ENCODE data around the gene CRACR2A. TPM values are rescaled to one million over a fixed set of nuclear protein-coding genes. Genes with fewer than 3 reads are reported as not detected.

Gene CRACR2A
- total and polyA plus RNA-seq, 2 of the 4 experiments (the other 2 are of a cell fraction): 0.54 to 0.60 TPM

DNA sequence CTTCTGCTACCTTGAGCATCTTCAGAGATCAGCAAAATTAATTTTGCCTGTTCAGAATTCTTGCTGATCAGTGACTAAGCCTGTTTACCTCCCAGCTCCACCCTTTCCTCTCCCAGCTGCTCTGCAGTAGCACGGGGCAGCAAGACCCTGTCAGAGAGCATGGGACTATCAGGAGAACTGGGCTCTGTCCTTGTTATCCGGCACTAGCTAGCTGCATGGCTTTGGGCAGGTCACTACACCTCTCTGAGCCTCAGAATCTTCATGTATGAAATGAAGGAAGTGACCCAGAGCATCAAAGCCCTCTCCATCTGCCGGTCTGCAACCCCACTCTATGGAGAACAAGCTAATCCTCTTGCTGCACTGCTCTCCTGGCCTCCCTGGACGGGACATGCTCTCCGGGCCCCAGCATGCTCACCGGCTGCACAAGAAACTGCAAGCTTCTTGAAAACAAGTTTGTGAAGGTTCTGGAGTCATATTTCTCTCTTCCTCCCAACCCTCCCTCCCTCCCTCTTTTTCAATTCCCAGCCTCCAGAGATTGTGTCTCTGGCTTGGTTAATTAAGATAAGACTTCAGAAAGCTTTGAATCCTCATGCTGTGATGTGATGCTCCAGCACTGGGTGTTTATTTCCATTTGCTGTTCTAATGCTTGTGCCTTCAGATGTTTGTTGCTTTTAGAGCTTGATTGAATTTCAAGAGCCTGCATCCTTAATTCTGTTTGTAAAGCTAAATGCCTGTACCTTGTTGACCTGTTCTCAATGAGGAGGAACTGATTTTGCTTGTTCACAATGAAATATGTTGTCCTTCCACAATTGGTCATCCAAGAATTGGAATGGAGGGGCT lies 101.1 kb downstream of the CRACR2A start:
- H2AFZ ChIP-seq (replicated peaks; ENCODE audit: low read length, poor library complexity): no peak overlapping the region
- H4K20me1 ChIP-seq (ENCODE audit: insufficient read depth, low read length): no peaks in the 10 kb centered on the region
- H3K79me1 ChIP-seq (ENCODE audit: low read depth in 1 of 2, low read length in 2 of 2): no peaks in the 10 kb centered on the region
- H4K5ac ChIP-seq (ENCODE audit: low read depth, low read length): no peak overlapping the region
- H2BK120ac ChIP-seq (ENCODE audit: low read depth, low read length): no peak overlapping the region
- H4K8ac ChIP-seq (ENCODE audit: low read depth in 2 of 2, low read length in 2 of 2): no peak overlapping the region
- H3K4me3 ChIP-seq (ENCODE audit: insufficient read depth, low read depth, low read length): no peak overlapping the region
- no peaks in the 10 kb centered on the region for H3K4me1 ChIP-seq (ENCODE audit: control insufficient read depth, insufficient read depth, low read length)
- H3K4ac ChIP-seq (ENCODE audit: low read depth, low read length): no peak overlapping the region
- H2BK20ac ChIP-seq (ENCODE audit: low read depth, low read length): no peak overlapping the region
- TF ChIP-seq NFE2L2 (IDR thresholded peaks at IDR 0.05; ENCODE audit: low read depth, low read length) (no peak), POLR2A (IDR thresholded peaks at IDR 0.05; ENCODE audit: low read depth, low read length) (no peak), SMC3 (IDR thresholded peaks at IDR 0.05; ENCODE audit: low read depth, low read length) (no peak), RAD21 (IDR thresholded peaks at IDR 0.05; ENCODE audit: low read length) (no peak), MXI1 (IDR thresholded peaks at IDR 0.05; ENCODE audit: borderline replicate concordance, low read depth, low read length) (no peak), MAFK (IDR thresholded peaks at IDR 0.05; ENCODE audit: low read depth, low read length) (no peak), BHLHE40 (IDR thresholded peaks at IDR 0.05; ENCODE audit: low read depth, low read length) (no peak), FOS (IDR thresholded peaks at IDR 0.05; ENCODE audit: low read depth, low read length) (no peak), MAZ (IDR thresholded peaks at IDR 0.05; ENCODE audit: borderline replicate concordance, low read depth, low read length) (no peak), RCOR1 (IDR thresholded peaks at IDR 0.05; ENCODE audit: insufficient replicate concordance, low read length) (no peak)
- TF ChIP-seq, protein P1, sequence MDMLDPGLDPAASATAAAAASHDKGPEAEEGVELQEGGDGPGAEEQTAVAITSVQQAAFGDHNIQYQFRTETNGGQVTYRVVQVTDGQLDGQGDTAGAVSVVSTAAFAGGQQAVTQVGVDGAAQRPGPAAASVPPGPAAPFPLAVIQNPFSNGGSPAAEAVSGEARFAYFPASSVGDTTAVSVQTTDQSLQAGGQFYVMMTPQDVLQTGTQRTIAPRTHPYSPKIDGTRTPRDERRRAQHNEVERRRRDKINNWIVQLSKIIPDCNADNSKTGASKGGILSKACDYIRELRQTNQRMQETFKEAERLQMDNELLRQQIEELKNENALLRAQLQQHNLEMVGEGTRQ (IDR thresholded peaks at IDR 0.05; ENCODE audit: low read depth, low read length): no peak
- TF ChIP-seq, protein P2, sequence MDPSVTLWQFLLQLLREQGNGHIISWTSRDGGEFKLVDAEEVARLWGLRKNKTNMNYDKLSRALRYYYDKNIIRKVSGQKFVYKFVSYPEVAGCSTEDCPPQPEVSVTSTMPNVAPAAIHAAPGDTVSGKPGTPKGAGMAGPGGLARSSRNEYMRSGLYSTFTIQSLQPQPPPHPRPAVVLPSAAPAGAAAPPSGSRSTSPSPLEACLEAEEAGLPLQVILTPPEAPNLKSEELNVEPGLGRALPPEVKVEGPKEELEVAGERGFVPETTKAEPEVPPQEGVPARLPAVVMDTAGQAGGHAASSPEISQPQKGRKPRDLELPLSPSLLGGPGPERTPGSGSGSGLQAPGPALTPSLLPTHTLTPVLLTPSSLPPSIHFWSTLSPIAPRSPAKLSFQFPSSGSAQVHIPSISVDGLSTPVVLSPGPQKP (IDR thresholded peaks at IDR 0.05; ENCODE audit: borderline replicate concordance, low read depth, low read length): no peak
- WGBS, 2 experiments (ENCODE audit: extremely low coverage in 2 of 2, insufficient read length in 1 of 2): 20% methylated on average over 1 of the region's 6 CpGs; no CpG with 5 or more reads in 1 of the 2 experiments
- intact Hi-C loops (cut with micrococcal nuclease) (no loop called here), in situ Hi-C loops (cut with MboI; ENCODE audit: low sequenced_read_pairs) (no loop called here), dilution Hi-C loops (cut with HindIII; ENCODE audit: low sequenced_read_pairs, unreplicated experiment) (no loop called here)
- no peak overlapping the region for H2AK5ac ChIP-seq (ENCODE audit: low read depth, low read length)
- ATAC-seq (ENCODE audit: low read depth): no peak
- H3K9me3 ChIP-seq (ENCODE audit: control insufficient read depth, insufficient read depth, low read length): no peaks in the 10 kb centered on the region
- H3K23ac ChIP-seq (ENCODE audit: low read depth, low read length): no peak overlapping the region
- H2BK15ac ChIP-seq (ENCODE audit: low read depth, low read length): no peak overlapping the region
- H2AK9ac ChIP-seq (replicated peaks; ENCODE audit: low read depth, low read length, poor library complexity): no peak overlapping the region
- no peak overlapping the region for H4K91ac ChIP-seq (ENCODE audit: insufficient read depth, low read depth, low read length)
- no peak overlapping the region for H3K56ac ChIP-seq (ENCODE audit: extremely low read depth, insufficient read depth, low read length)
- no peak overlapping the region for H3K9ac ChIP-seq (ENCODE audit: low read depth, low read length)
- ChIA-PET CTCF (interaction anchor here (0.7 kb wide), 1 partner anchor 11 kb away, joined by 3 read pairs; no protein-coding TSS in a partner anchor), POLR2A (ENCODE audit: unreplicated experiment) (no interaction called here)
- H3K9me1 ChIP-seq (ENCODE audit: insufficient read depth, low read length): no peaks in the 10 kb centered on the region
- H3K18ac ChIP-seq (ENCODE audit: low read depth, low read length): no peak overlapping the region
- H3K36me3 ChIP-seq (ENCODE audit: control insufficient read depth, insufficient read depth, low read length): no peaks in the 10 kb centered on the region
- no peak for DNase-seq
- H3K4me2 ChIP-seq (ENCODE audit: low read depth, low read length): no peak overlapping the region
- H3K27me3 ChIP-seq (ENCODE audit: control insufficient read depth, insufficient read depth, low read length): peaks cover 27% of the 10 kb centered on the region
- H2BK5ac ChIP-seq (ENCODE audit: low read depth, low read length, poor library complexity, severe bottlenecking): no peak overlapping the region
- H3K14ac ChIP-seq (replicated peaks; ENCODE audit: low read depth, low read length): no peak overlapping the region
- BruUV-seq (replicated peaks): no TSS peak
- H3K27ac ChIP-seq (ENCODE audit: insufficient read depth, low read length): no peak overlapping the region

Measured in IMR-90 (cell line).